GM19023 (cell line): ENCODE measurements around the gene TUBGCP6.

Experiments
- ATAC-seq: cut with Tn5 transposase; IDR thresholded peaks from one replicate; pipeline ENCODE4 v1.9.1; 2021; ENCODE audit warnings: mild to moderate bottlenecking, moderate library complexity; ENCODE audit not compliant: unreplicated experiment

TUBGCP6 gene, protein sequence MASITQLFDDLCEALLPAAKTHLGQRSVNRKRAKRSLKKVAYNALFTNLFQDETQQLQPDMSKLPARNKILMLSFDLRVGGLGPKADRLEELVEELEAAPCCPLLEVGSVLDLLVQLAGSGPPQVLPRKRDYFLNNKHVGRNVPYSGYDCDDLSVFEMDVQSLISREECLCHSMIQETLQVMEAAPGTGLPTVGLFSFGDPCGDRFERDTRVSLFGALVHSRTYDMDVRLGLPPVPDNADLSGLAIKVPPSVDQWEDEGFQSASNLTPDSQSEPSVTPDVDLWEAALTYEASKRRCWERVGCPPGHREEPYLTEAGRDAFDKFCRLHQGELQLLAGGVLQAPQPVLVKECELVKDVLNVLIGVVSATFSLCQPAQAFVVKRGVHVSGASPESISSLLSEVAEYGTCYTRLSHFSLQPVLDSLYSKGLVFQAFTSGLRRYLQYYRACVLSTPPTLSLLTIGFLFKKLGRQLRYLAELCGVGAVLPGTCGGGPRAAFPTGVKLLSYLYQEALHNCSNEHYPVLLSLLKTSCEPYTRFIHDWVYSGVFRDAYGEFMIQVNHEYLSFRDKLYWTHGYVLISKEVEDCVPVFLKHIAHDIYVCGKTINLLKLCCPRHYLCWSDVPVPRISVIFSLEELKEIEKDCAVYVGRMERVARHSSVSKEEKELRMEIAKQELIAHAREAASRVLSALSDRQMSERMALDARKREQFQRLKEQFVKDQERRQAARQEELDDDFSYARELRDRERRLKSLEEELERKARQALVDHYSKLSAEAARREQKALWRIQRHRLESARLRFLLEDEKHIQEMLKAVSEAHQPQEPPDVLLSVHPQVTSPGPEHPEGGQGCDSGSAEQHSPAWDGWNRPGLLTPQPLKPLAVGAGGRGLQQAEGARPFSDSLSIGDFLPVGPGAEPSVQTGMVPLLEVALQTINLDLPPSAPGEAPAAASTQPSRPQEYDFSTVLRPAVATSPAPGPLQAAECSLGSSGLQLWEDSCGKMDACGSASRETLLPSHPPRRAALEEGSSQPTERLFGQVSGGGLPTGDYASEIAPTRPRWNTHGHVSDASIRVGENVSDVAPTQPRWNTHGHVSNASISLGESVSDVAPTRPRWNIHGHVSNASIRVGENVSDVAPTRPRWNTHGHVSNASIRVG (N-terminal part only)

GRCh38 chr22:50244420-50245213 is at the start of gene TUBGCP6:
TSS of gene TUBGCP6 (minus strand) at chr22:50245023. CDS start at chr22:50244459, 564 bp downstream.
- peak; percentile 67 for ATAC-seq

DNA sequence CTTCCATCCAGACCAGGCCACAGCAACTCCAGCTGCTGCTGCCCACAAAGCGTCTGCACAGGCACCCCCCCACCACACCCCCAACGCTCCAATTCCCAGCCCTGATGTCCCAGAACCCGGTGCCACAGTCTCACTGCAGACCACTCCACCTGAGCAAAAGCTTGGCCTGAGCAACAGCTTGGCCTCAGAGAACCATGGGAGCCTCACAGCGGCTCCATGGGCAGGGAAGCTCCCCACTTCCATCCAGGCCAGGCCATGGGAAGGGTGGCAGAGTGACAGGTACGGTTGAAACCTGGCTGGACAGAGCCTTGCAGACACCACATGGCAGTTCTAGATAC is 49.5 kb upstream of the TUBGCP6 start:
- no peak for ATAC-seq

DNA sequence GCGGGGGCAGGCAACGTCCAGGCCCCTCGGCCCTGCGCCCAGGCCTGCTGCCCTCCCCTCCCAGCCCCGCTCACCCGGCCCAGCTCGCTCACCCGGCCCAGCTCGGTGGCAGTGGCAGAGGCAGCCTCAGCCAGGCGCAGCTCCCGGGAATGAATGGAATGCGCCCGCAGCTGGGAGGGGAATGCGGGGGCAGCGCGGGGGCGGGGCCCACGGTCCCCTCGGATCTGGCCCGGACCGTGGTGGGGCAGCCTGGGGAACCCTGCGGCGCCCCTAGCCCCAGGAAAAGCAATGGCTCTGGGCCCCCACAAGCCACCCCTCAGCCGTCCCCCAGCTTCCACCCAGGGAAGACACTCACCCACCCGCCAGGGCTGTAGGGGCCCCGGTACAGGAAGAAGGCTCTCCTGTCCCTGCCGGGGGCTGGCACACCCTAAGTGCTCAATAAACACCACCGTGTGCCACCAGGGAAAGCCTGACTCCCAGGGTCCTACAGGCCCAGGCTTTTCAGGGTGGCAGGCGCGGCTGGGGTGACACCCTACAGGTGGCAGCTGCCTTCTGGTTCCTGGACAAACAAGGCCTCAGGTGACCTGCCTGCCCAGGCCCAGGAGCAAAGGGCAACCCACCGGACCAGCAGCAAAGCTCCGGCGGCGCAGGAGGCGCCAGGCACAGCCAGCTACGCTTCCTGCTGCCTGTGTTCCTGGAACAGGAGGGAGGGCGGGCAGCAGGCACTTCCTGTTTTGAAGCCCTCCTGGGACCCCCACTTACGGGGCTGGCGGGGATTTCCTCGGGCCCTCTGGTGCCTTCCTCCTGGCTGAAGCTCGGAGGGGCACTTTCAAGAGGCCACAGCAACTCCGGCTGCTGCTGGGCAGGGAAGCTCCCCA is 48.9 kb upstream of the TUBGCP6 start:
- ATAC-seq = no peak

DNA sequence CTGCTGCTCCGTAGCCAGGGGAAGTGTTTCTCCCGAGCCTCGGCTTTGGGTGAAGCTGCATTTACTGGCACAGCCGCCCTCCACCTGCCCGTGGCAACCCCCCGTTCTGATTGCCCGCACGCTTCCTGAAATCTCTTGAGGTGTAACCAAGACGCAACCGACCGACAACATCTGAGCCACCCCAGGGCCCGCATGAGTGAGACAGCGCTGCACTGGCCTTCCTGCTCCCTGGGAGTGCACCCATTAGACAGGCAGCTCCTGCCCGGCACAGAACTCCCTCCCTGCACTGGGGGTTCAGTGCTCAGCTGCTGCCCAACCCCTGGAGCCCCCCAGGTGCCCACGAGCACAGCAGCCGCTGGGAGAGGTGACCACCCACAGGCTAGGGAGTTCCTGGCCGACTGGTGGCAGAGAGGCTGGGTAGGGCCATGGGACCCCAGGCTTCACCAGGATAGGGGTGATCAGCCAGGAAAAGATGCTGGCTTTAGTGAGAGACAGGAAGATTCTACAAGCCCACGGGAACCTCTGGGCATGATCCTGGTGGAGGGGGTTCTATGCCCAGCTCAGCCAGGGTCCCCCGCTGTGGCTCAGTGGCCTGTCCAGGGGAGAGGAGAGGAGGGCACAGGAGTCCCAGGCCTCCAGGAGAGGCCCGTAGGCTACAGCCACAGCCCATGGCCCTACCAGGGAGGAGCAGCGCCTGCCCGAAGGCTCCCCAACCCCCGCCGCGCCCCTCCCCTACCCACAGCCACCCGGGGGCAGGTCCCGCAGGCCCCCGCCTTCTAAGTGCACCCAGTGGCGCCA is 48.0 kb upstream of the TUBGCP6 start:
- ATAC-seq = no peak

- no peak for ATAC-seq
Observed at GRCh38 chr22:50289942-50290630, 45.3 kb upstream of the TUBGCP6 start.

GRCh38 chr22:50289151-50289941 is 44.5 kb upstream of the TUBGCP6 start:
- ATAC-seq = no peak

DNA sequence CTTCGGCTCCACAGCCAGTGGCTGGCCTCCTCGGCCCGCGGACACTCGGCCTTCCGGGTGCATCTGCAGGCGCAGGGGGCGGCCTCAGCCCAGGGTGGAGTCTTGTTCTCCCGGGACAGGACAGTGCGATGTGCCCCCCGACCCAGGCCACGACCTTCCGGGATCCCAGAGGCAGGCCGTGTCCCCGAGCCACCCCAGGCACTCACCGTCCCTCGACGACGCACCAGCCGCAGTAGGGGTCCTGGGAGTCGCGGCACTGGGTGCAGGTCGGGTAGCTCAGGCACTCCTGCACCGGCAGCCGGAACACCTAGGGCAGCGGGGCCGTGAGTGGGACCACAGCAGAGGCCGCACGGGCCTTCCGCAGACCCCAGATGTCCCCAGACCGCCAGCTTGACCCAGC is 42.9 kb upstream of the TUBGCP6 start:
- no peak for ATAC-seq

- ATAC-seq = no peak
Observed at GRCh38 chr22:50286701-50287318, 42.0 kb upstream of the TUBGCP6 start.

DNA sequence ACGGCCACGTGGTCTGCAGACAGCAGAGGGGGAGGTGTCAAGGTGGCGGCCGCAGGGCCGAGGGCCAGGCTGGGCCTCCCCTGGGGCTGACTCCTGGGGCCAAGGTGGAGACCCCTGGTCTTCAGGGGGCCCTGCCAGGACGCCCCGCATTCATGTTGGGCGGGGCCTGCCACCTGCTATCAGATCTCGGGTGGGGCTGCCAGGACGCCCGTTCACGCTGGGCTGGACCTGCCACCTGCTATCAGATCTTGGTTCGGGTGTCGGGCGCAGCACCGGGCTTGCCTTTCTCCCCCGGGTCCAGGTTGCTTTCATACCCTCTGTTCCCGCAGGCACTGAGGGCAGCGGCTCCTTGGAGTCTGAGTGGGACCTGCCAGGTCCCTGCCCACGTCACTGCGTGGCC is 41.5 kb upstream of the TUBGCP6 start:
- no peak for ATAC-seq

- ATAC-seq = no peak
Observed at GRCh38 chr22:50285568-50286229, 40.9 kb upstream of the TUBGCP6 start.

DNA sequence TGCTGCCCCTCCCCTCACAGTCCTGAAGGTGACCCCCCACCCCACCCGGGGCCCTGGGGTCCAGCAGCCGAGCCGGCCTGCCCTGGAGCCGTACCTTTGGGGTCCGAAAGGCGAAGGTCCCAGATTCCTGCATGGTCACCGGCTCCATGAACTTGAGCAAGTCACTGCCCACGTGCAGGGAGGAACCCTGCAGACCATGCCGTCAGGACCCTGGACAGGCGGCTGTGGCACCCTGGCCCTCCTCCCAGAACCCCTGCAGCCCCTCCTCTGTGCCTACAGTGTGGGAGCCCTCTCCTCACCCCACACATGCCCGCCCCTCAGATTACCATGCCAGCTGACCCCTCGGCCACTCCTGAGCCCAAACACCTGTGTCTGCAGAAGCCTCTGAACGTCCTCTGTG is 39.7 kb upstream of the TUBGCP6 start:
- no peak for ATAC-seq

- ATAC-seq = no peak
Observed at GRCh38 chr22:50283821-50284220, 39.0 kb upstream of the TUBGCP6 start.

DNA sequence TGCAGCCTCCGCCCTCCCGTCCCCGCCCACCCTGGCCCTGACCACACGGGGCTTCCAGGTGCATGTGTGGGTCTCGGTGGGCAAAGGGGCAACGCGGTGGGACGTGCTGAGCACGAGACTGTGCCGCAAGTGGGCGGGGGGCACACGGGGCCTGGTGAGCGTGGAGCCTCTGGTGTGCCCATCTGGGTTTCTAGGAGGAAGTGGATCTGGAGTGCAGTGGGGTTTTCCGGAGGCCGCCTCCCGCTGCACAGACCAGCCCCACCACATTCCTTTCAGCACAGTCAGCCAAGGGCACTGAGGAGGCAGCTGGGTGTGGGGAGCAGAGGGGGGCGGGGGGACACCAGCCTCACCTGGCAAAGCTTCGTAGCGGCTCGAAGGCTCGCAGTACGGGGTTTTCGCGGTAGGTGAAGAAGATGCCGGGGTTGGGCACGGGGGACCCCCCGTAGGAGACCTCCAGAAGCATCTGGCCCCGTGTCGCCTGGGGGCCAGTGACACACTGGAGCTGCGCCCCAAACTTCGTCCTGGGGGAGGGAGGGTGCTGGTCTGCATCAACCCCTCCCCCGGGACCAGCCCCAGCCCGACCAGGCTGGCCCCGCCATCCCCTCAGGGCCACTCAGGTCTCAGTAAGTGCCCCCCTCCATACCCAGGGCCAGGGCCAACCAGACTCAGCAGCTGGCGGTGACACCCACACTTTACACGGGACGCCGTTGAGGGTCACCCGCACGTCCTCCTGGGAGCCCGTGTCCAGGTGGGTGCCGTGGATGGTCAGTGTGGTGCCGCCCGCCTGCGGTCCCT is 37.7 kb upstream of the TUBGCP6 start:
- ATAC-seq = no peak

DNA sequence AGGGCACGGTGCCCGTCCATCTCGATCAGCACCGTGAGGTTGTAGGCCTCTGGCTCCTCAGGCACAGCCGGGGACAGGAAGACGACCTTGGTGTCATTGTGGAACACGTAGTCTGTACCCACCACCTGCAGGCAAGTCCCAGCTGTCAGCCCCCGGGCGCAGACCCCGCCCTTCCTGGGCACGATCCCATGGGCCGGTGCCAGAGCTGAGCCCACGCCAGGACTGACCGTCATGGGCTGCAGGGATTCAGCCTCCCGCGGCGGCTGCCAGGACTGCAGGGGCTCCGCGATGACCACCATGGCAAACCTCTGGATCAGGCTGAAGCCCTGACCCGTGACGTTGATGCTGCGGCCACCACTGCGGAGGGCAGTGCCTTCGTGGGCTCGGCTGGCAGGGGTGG is 37.1 kb upstream of the TUBGCP6 start:
- no peak for ATAC-seq

DNA sequence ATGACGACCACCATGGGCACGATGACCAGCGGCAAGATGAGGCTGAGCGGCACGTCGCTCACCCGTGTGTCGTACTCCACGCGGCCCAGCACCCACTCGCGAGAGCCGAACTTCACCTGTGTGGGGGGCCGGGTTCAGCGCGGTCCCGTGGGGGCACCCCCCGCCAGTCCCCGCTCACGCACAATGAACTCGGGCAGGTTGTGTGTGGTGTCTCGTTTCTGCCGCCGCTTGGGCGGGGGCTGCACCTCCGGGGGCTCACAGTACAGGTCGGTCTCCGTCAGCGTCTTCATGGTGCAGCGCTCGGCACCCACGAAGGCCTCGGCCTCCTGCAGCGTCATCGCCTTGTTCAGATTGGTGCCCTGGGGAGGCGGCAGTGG is 36.5 kb upstream of the TUBGCP6 start:
- no peak for ATAC-seq
